ENCODE measurements around the gene ESF1. TPM values are rescaled to one million over a fixed set of nuclear protein-coding genes. Genes with fewer than 3 reads are reported as not detected.

The ESF1 gene
- total RNA-seq, 1 donor from 2014 or later, result 18.9 TPM

GRCh38 chr20:13684566-13685222 is 100.0 kb downstream of the ESF1 start:
- H3K36me3 Mint-ChIP-seq (ENCODE audit: low read depth), result no peaks in the 10 kb centered on the region
- H3K9me3 Mint-ChIP-seq, result peaks cover 2% of the 10 kb centered on the region
- no peak for DNase-seq (ENCODE audit: low read depth, low spot score)
- H3K27ac Mint-ChIP-seq (ENCODE audit: unreplicated experiment), result no peak overlapping the region
- H3K4me1 Mint-ChIP-seq, result no peaks in the 10 kb centered on the region
- H3K4me3 Mint-ChIP-seq, result no peak overlapping the region
- peaks cover 16% of the 10 kb centered on the region for H3K27me3 Mint-ChIP-seq (ENCODE audit: low read depth)
- no peak for TF ChIP-seq CTCF (conservative IDR thresholded peaks at IDR 0.05)

DNA sequence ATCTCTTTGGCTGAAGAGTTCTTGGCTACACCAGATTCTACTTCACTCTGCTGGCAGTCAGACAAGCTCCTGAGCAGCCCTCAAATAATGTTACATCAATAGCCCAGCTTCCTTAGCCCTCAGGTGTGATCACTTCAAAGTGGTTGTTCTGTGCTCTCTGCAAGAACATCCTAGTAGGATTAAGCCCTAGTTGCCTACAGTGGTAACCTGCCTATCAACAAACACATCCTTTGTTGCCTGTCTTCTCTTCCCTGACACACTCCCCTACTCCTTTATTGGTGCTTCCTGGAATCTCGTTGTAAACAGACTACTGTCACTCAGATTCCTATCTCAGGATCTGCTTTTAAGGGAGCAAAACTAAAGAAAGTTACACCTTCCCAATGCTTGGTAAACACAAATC is 100.9 kb downstream of the ESF1 start:
- peaks cover 16% of the 10 kb centered on the region for H3K27me3 Mint-ChIP-seq (ENCODE audit: low read depth)
- H3K4me3 Mint-ChIP-seq, result no peak overlapping the region
- H3K36me3 Mint-ChIP-seq (ENCODE audit: low read depth), result no peaks in the 10 kb centered on the region
- no peaks in the 10 kb centered on the region for H3K4me1 Mint-ChIP-seq
- H3K27ac Mint-ChIP-seq (ENCODE audit: unreplicated experiment), result no peak overlapping the region
- peaks cover 2% of the 10 kb centered on the region for H3K9me3 Mint-ChIP-seq
- no peak for TF ChIP-seq CTCF (conservative IDR thresholded peaks at IDR 0.05)
- no peak for DNase-seq (ENCODE audit: low read depth, low spot score)

DNA sequence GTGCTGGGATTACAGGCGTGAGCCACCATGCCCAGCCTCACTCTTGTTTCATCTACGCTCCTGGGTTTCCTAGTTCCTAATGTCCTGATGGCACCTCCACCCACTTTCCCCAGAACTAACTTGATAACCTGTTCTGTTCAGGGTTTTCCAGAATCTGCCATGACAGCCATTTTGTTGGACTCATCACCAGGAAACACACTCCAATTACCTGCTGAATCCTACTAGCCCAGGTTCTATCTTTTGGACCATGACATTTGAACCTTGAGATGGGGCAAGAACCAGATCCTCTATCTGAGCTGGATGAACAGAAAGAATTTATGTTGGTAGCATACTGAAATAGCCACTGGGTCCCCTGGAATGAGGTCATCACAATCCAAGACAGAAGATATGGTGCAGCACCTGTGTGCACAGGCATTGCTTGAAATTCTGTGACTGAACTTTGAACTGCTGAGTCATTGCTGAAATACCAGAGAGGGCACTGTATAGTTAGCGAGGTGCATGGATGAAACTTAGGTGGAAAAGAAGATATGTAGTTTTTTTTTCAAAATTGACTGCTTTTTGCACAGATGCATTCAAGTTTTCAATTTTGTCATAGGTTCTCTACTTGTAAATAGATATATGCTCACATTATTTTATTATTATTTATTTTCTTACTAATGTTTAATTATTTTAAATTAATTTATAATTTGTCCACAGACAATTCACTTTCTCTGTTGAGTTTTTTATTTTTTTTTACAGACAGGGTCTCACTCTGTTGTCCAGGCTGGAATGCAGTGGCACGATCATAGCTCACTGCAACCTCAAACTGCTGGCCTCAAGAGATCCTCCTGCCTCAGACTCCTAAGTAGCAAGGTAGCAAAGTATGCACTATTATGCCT is 103.2 kb downstream of the ESF1 start:
- TF ChIP-seq CTCF (conservative IDR thresholded peaks at IDR 0.05), result no peak
- Mint-ChIP-seq H3K9me3 (peaks cover 2% of the 10 kb centered on the region), H3K4me1 (no peaks in the 10 kb centered on the region), H3K4me3 (no peak overlapping the region), H3K36me3 (ENCODE audit: low read depth) (no peaks in the 10 kb centered on the region), H3K27ac (ENCODE audit: unreplicated experiment) (no peak overlapping the region), H3K27me3 (ENCODE audit: low read depth) (peaks cover 13% of the 10 kb centered on the region)
- DNase-seq (ENCODE audit: low read depth, low spot score), result no peak

GRCh38 chr20:13678944-13679343 is 105.8 kb downstream of the ESF1 start:
- Mint-ChIP-seq H3K4me3 (no peak overlapping the region), H3K36me3 (ENCODE audit: low read depth) (no peaks in the 10 kb centered on the region), H3K27ac (ENCODE audit: unreplicated experiment) (no peak overlapping the region), H3K27me3 (ENCODE audit: low read depth) (peaks cover 7% of the 10 kb centered on the region), H3K4me1 (no peaks in the 10 kb centered on the region), H3K9me3 (peaks cover 2% of the 10 kb centered on the region)
- DNase-seq (ENCODE audit: low read depth, low spot score), result no peak
- TF ChIP-seq CTCF (conservative IDR thresholded peaks at IDR 0.05), result no peak

DNA sequence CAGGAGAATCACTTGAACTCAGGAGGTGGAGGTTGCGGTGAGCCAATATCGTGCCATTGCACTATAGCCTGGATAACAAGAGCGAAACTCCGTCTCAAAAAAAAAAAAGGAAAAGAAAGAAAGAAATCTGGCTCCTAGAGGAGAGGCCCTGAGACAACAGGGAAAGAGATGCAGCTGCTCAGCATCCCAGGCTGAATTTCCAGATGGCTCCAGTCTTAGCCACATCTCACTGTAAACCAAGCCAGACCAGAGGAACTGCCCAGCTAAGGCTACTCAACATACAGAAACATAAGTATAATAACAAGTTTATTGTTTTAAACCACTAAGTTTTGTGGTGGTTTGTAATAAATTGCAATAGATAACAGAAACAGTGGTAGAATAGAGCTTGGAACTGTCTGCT is 107.5 kb downstream of the ESF1 start:
- no peak for DNase-seq (ENCODE audit: low read depth, low spot score)
- no peak overlapping the region for H3K4me3 Mint-ChIP-seq
- no peaks in the 10 kb centered on the region for H3K4me1 Mint-ChIP-seq
- H3K9me3 Mint-ChIP-seq, result no peaks in the 10 kb centered on the region
- no peaks in the 10 kb centered on the region for H3K27me3 Mint-ChIP-seq (ENCODE audit: low read depth)
- no peak overlapping the region for H3K27ac Mint-ChIP-seq (ENCODE audit: unreplicated experiment)
- no peak for TF ChIP-seq CTCF (conservative IDR thresholded peaks at IDR 0.05)
- H3K36me3 Mint-ChIP-seq (ENCODE audit: low read depth), result no peaks in the 10 kb centered on the region

Data from neural crest cell (in vitro differentiated cells).